Urinary bladder (tissue), 4 donors: ENCODE measurements around the gene MYL12B. TPM values are rescaled to one million over a fixed set of nuclear protein-coding genes. Genes with fewer than 3 reads are reported as not detected.
"Not testable (repeated sequence)": the region's sequence is repeated elsewhere in the genome, so short reads cannot be mapped to it uniquely, and the experiment has no call there.

Source experiments
- DNase-seq: peaks from one replicate; pipeline ENCODE4 v3.0.0-alpha.2; 2015; ENCODE audit errors: extremely low spot score
- H3K27ac ChIP-seq: one replicate; pipeline ENCODE4 v1.5.1; 2013; ENCODE audit warnings: low read depth, mild to moderate bottlenecking, moderate library complexity
- H3K36me3 ChIP-seq: one replicate; pipeline ENCODE4 v1.6.1; 2013; ENCODE audit warnings: mild to moderate bottlenecking, moderate library complexity; ENCODE audit not compliant: insufficient read depth
- H3K4me1 ChIP-seq: one replicate; pipeline ENCODE4 v1.6.1; 2013; ENCODE audit warnings: mild to moderate bottlenecking, moderate library complexity; ENCODE audit not compliant: insufficient read depth
- H3K4me3 ChIP-seq: one replicate; pipeline ENCODE4 v1.5.1; 2013; ENCODE audit warnings: low read depth, low read length
- WGBS: extraction: QIAGEN DNeasy Blood & Tissue Kit; methylation state at CpG from one replicate; pipeline ENCODE4 v1.1.7; 2013; 5-methylcytosine and 5-hydroxymethylcytosine counted together
- polyA plus RNA-seq: library from polyadenylated mRNA; stranded (reverse); fragments of 200-250 nt; gene quantifications from one replicate; pipeline ENCODE4 v1.2.3, GENCODE V29; 2013
- total RNA-seq: library from RNA; depleted of rRNA; stranded (reverse); fragments of >200 nt; gene quantifications from one replicate; pipeline ENCODE4 v1.2.3, GENCODE V29; 2014
- donor health status: healthy with polysubstance abuse.
- donor health status: healthy.

MYL12B gene
- total RNA-seq = 264 TPM
- polyA plus RNA-seq = 320 TPM

- H3K27ac ChIP-seq = peak within 1 kb of the TSS; percentile 97
- DNase-seq = peak; percentile 60
- peaks cover 8% of the 10 kb centered on the region for H3K36me3 ChIP-seq
- H3K4me1 ChIP-seq = peaks cover 4% of the 10 kb centered on the region
- under 1% methylated on average over 83 of the region's 84 CpGs for WGBS
- peak within 1 kb of the TSS; percentile 99 for H3K4me3 ChIP-seq
These were observed at the start of gene MYL12B for GRCh38 chr18:3261373-3262233. TSS of gene MYL12B (plus strand) at chr18:3262133. CDS start at chr18:3272899, 10,766 bp downstream.

- WGBS = 45% methylated on average over 4 of the region's 4 CpGs
- Histone ChIP-seq H3K4me1 (no peaks in the 10 kb centered on the region), H3K4me3 (no peak overlapping the region), H3K27ac (no peak overlapping the region), H3K36me3 (no peaks in the 10 kb centered on the region)
- no peak for DNase-seq
These were observed 49.3 kb upstream of the MYL12B start for GRCh38 chr18:3212657-3213056.

GRCh38 chr18:3213300-3214059, 48.5 kb upstream of the MYL12B start:
- no peaks in the 10 kb centered on the region for H3K4me1 ChIP-seq
- H3K4me3 ChIP-seq = no peak overlapping the region
- 43% methylated on average over 6 of the region's 6 CpGs for WGBS
- H3K36me3 ChIP-seq = no peaks in the 10 kb centered on the region
- no peak for DNase-seq
- H3K27ac ChIP-seq = no peak overlapping the region

- WGBS = 96% methylated on average over 36 of the region's 36 CpGs
- Histone ChIP-seq H3K4me3 (no peak overlapping the region), H3K36me3 (no peaks in the 10 kb centered on the region), H3K27ac (no peak overlapping the region), H3K4me1 (no peaks in the 10 kb centered on the region)
- no peak for DNase-seq
These were observed 46.9 kb upstream of the MYL12B start for GRCh38 chr18:3214855-3215637.

- Histone ChIP-seq H3K27ac (no peak overlapping the region), H3K4me1 (no peaks in the 10 kb centered on the region), H3K4me3 (no peak overlapping the region), H3K36me3 (no peaks in the 10 kb centered on the region)
- WGBS = 77% methylated on average over 5 of the region's 5 CpGs
- DNase-seq = no peak
These were observed 44.9 kb upstream of the MYL12B start for GRCh38 chr18:3216987-3217386.

GRCh38 chr18:3217948-3218647, 43.8 kb upstream of the MYL12B start:
- Histone ChIP-seq H3K4me1 (no peaks in the 10 kb centered on the region), H3K36me3 (no peaks in the 10 kb centered on the region), H3K27ac (no peak overlapping the region), H3K4me3 (no peak overlapping the region)
- no peak for DNase-seq
- 32% methylated on average over 3 of the region's 3 CpGs for WGBS

GRCh38 chr18:3218819-3219218, 43.1 kb upstream of the MYL12B start:
- Histone ChIP-seq H3K4me1 (no peaks in the 10 kb centered on the region), H3K36me3 (no peaks in the 10 kb centered on the region), H3K27ac (no peak overlapping the region), H3K4me3 (no peak overlapping the region)
- 50% methylated on average over 2 of the region's 2 CpGs for WGBS
- no peak for DNase-seq

GRCh38 chr18:3219241-3219630, 42.7 kb upstream of the MYL12B start:
- no peaks in the 10 kb centered on the region for H3K36me3 ChIP-seq
- H3K4me3 ChIP-seq = no peak overlapping the region
- no peak for DNase-seq
- H3K4me1 ChIP-seq = no peaks in the 10 kb centered on the region
- H3K27ac ChIP-seq = no peak overlapping the region
- WGBS = 49% methylated on average over 8 of the region's 8 CpGs

GRCh38 chr18:3219631-3220335, 42.1 kb upstream of the MYL12B start, which contains the start of gene MYOM1:
TSS of gene MYOM1 (minus strand) at chr18:3219968. CDS start at chr18:3215223, 4,745 bp downstream.
- no peak for DNase-seq

GRCh38 chr18:3220868-3221267, 41.1 kb upstream of the MYL12B start:
- H3K36me3 ChIP-seq, H3K4me3 ChIP-seq, DNase-seq, H3K27ac ChIP-seq, H3K4me1 ChIP-seq: not testable (repeated sequence)
- whole genome bisulfite sequencing = 89% methylated on average over 4 of the region's 4 CpGs

More at GRCh38 chr18:3219631-3220335, 42.1 kb upstream of the MYL12B start, which contains the start of gene MYOM1:
- no peaks in the 10 kb centered on the region for H3K4me1 ChIP-seq
- 40% methylated on average over 9 of the region's 9 CpGs for WGBS
- H3K4me3 ChIP-seq = no peak within 1 kb of the TSS
- H3K36me3 ChIP-seq = no peaks in the 10 kb centered on the region
- no peak within 1 kb of the TSS for H3K27ac ChIP-seq

- DNase-seq = no peak
- Histone ChIP-seq H3K36me3 (no peaks in the 10 kb centered on the region), H3K4me3 (no peak overlapping the region), H3K27ac (no peak overlapping the region), H3K4me1 (no peaks in the 10 kb centered on the region)
- 93% methylated on average over 6 of the region's 6 CpGs for WGBS
These were observed 40.4 kb upstream of the MYL12B start for GRCh38 chr18:3221496-3221895.

- Histone ChIP-seq H3K4me1 (no peaks in the 10 kb centered on the region), H3K36me3 (no peaks in the 10 kb centered on the region), H3K27ac (no peak overlapping the region), H3K4me3 (no peak overlapping the region)
- DNase-seq = no peak
- WGBS = 64% methylated on average over 1 of the region's 1 CpG
These were observed 38.6 kb upstream of the MYL12B start for GRCh38 chr18:3223356-3223755.
